Upper lobe of left lung (tissue), 4 donors: ENCODE results near the gene RP9.

Experiments
- CTCF ChIP-seq, 6 experiments: fragments of 450-650 bp in 4 of 6; fragments of 200-600 bp in 2 of 6; sonication (generic) in 2 of 6; IDR thresholded peaks; one replicate each; pipeline ENCODE4 v1.5.1; 2016 to 2019; ENCODE audit warnings: antibody characterized with exemption in 6 of 6
- EP300 ChIP-seq, 4 donors: sonication (generic); formaldehyde crosslinking; IDR thresholded peaks; one replicate each; pipeline ENCODE4 v1.5.1; 2017; ENCODE audit warnings: antibody characterized with exemption in 4 of 4, control low read depth in 2 of 4
- POLR2A ChIP-seq, 4 donors: fragments of 450-650 bp; IDR thresholded peaks; one replicate each; pipeline ENCODE4 v1.5.1; 2016 to 2017; ENCODE audit warnings: antibody characterized with exemption in 4 of 4, mild to moderate bottlenecking in 2 of 4
- POLR2AphosphoS5 ChIP-seq, 2 donors: sonication (generic); formaldehyde crosslinking; IDR thresholded peaks; one replicate each; pipeline ENCODE4 v1.5.1; 2017; ENCODE audit warnings: antibody characterized with exemption in 2 of 2

DNA sequence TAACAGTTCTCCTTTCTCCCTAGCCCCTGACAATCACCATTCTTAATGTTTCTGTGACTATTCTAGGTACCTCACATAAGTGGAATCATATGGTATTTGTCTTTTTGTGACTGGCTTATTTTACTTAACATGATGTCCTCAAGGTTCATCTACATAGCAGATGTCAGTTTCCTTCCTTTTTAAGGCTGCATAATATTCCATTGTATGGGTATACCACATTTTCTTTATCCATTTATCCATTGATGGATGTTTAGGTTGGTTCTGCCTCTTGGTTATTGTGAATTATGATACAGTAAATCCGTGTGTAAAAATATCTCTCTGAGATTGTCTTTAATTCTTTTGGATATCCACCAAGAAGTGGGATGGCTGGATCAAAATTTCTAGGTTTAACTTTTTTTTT is 33.4 kb upstream of the RP9 start:
- TF ChIP-seq POLR2AphosphoS5 (IDR thresholded peaks at IDR 0.05) (no peak), CTCF (IDR thresholded peaks at IDR 0.05) (no peak), EP300 (IDR thresholded peaks at IDR 0.05) (no peak), POLR2A (IDR thresholded peaks at IDR 0.05) (no peak)
